Activated naive CD8-positive, alpha-beta T cell treated with anti-CD3 and anti-CD28 coated beads, Interleukin-2, amount 50 U/mL, for 24 hours (primary cell): ENCODE measurements around the gene RPS21.

Experiments used
- ATAC-seq: fragments of 150-1000 bp; cut with Tn5 transposase; one replicate; pipeline ENCODE4 v1.10.0; 2021
- DNase-seq: peaks from one replicate; pipeline ENCODE4 v3.0.0; 2021
- H3K27ac Mint-ChIP-seq: one replicate; pipeline ENCODE4 v1.8.0; 2021; ENCODE audit warnings: mild to moderate bottlenecking, mixed read lengths
- H3K27me3 Mint-ChIP-seq: one replicate; pipeline ENCODE4 v1.8.0; 2021; ENCODE audit warnings: mixed read lengths
- H3K36me3 Mint-ChIP-seq: one replicate; pipeline ENCODE4 v1.8.0; 2021; ENCODE audit warnings: low read depth, mixed read lengths
- H3K4me1 Mint-ChIP-seq: one replicate; pipeline ENCODE4 v1.8.0; 2021; ENCODE audit warnings: mixed read lengths
- H3K4me3 Mint-ChIP-seq: one replicate; pipeline ENCODE4 v1.8.0; 2021; ENCODE audit warnings: mild to moderate bottlenecking, moderate library complexity, mixed read lengths
- H3K9me3 Mint-ChIP-seq: one replicate; pipeline ENCODE4 v1.8.0; 2021; ENCODE audit warnings: mixed read lengths

Gene RPS21

DNA sequence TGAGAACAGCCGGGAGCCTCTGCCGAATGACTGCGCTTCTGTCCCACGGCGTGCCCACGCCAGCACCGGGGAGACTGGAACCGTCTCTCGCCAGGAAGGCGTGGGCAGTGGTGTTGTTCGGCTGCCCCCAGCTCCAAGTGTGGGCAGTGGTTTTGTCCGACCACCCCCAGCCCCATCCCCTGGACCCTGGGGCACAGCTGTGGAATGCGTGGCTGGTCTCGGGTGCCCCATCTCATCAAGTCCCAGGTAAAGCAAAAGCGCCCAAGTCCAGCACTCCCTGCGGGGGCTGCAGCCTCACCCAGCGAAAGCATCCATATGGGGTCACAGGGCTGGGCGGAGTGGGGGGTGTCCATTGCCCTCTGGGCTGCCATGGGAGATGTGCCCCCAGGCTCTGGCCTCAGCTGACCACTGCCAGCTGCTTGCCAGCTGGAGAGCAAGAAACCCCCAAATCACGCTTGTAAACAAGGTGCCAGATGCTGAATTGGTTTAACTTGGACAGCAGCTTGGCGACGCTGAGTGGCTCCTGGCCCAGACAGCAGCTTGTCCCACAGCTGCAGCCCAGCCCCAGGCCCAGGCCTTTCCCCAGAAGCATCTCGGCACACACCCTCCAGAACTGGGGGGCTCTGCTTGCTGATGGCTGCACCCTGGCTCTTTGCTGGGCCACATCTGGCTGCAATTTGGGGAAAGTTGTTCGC, 15.7 kb downstream of the RPS21 start:
- no peaks in the 10 kb centered on the region for H3K27me3 Mint-ChIP-seq
- H3K27ac Mint-ChIP-seq = no peak overlapping the region
- no peaks in the 10 kb centered on the region for H3K36me3 Mint-ChIP-seq
- H3K4me1 Mint-ChIP-seq = peaks cover 11% of the 10 kb centered on the region
- DNase-seq (no peak), ATAC-seq (no peak)
- no peaks in the 10 kb centered on the region for H3K9me3 Mint-ChIP-seq
- H3K4me3 Mint-ChIP-seq = no peak overlapping the region

- no peaks in the 10 kb centered on the region for H3K9me3 Mint-ChIP-seq
- H3K27me3 Mint-ChIP-seq = no peaks in the 10 kb centered on the region
- no peak overlapping the region for H3K27ac Mint-ChIP-seq
- H3K36me3 Mint-ChIP-seq = no peaks in the 10 kb centered on the region
- no peak for DNase-seq
- no peak overlapping the region for H3K4me3 Mint-ChIP-seq
- ATAC-seq = no peak
- H3K4me1 Mint-ChIP-seq = peaks cover 15% of the 10 kb centered on the region
Observed at GRCh38 chr20:62403331-62403730, 16.4 kb downstream of the RPS21 start.

DNA sequence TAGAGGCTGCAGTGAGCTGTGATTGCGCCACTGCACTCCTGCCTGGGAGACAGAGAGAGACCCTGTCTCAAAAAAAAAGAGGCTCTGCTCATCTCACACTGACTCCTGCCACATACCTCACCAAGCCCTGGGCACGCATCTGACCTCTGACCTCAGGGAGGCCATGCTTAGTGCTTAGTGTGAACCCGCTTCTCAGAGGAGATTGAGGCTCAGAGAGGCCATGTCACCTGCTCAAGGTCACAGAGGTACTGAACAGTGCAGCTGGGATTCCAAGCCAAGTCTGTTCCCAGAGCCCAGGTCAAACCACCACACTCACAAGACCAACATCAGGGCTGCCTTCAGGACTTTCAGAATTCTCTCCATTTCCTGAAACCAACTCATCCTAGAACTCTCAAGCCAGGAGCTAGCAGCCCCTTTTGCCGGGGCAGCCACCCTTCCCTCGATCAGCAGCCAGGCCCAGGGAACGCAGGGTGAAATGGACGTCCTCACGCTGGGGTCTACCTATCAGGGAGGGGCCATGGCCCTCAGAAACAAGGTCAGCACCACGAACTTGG, 17.3 kb downstream of the RPS21 start:
- no peak overlapping the region for H3K4me3 Mint-ChIP-seq
- H3K27ac Mint-ChIP-seq = no peak overlapping the region
- no peak for DNase-seq
- ATAC-seq = no peak
- H3K9me3 Mint-ChIP-seq = no peaks in the 10 kb centered on the region
- no peaks in the 10 kb centered on the region for H3K36me3 Mint-ChIP-seq
- H3K4me1 Mint-ChIP-seq = peaks cover 15% of the 10 kb centered on the region
- H3K27me3 Mint-ChIP-seq = no peaks in the 10 kb centered on the region

DNA sequence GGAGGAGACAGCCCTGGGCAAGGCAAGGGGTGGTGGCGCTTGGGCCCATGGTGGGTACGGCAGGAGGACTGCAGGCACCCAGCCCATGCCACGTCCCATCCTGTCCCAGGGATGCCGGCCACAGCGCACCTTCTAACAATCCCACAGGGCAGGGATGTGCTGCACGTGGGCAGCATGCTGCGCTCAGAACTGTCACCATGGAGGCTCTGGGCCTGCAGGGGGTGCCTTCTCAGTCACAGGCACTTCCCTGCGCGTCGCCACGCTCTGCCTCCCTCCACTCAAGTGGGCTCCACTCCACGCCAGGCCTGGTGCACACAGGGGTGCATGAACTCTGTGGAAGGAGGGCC, 17.8 kb downstream of the RPS21 start:
- peaks cover 19% of the 10 kb centered on the region for H3K4me1 Mint-ChIP-seq
- H3K4me3 Mint-ChIP-seq = no peak overlapping the region
- no peaks in the 10 kb centered on the region for H3K36me3 Mint-ChIP-seq
- H3K27me3 Mint-ChIP-seq = no peaks in the 10 kb centered on the region
- DNase-seq = no peak
- ATAC-seq = no peak
- H3K27ac Mint-ChIP-seq = no peak overlapping the region
- H3K9me3 Mint-ChIP-seq = no peaks in the 10 kb centered on the region

- ATAC-seq (no peak), DNase-seq (no peak)
- peak overlapping the region; percentile 72 for H3K4me3 Mint-ChIP-seq
- H3K36me3 Mint-ChIP-seq = no peaks in the 10 kb centered on the region
- H3K9me3 Mint-ChIP-seq = no peaks in the 10 kb centered on the region
- H3K4me1 Mint-ChIP-seq = peaks cover 23% of the 10 kb centered on the region
- H3K27ac Mint-ChIP-seq = peak overlapping the region; percentile 49
- no peaks in the 10 kb centered on the region for H3K27me3 Mint-ChIP-seq
Observed at GRCh38 chr20:62405108-62405980, 18.4 kb downstream of the RPS21 start.

DNA sequence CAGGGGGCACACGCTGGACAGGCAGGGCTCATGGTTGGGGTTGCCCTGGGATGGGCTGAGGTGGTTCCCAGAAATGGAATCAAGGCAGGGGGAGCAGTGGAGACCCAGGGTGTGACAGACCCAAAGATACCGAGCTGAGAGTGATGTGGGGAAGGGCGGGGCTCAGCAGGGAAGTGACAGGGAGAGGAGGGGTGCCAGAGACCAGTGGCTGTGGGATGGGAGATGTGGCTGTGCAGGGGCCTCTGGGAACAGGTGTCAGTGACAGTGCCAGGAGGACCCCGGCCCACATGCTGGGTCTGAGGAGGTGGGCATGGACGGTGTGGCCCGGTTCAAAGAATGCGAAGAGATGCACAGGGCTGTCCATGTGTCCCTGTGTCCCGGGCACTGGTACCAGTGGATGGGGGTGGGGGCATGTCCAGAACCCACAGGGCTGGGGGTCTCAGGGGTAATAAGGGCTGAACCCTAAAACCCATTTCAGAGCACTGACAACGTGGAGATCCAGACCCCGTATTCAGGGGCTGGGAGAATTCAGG, 19.1 kb downstream of the RPS21 start:
- no peaks in the 10 kb centered on the region for H3K9me3 Mint-ChIP-seq
- no peaks in the 10 kb centered on the region for H3K36me3 Mint-ChIP-seq
- H3K27me3 Mint-ChIP-seq = no peaks in the 10 kb centered on the region
- DNase-seq (no peak), ATAC-seq (no peak)
- H3K4me1 Mint-ChIP-seq = peaks cover 23% of the 10 kb centered on the region
- H3K27ac Mint-ChIP-seq = peak overlapping the region; percentile 49
- peak overlapping the region; percentile 72 for H3K4me3 Mint-ChIP-seq

- no peak overlapping the region for H3K27ac Mint-ChIP-seq
- H3K4me1 Mint-ChIP-seq = peaks cover 23% of the 10 kb centered on the region
- ATAC-seq (no peak), DNase-seq (no peak)
- no peaks in the 10 kb centered on the region for H3K27me3 Mint-ChIP-seq
- H3K9me3 Mint-ChIP-seq = no peaks in the 10 kb centered on the region
- H3K36me3 Mint-ChIP-seq = no peaks in the 10 kb centered on the region
- H3K4me3 Mint-ChIP-seq = peak overlapping the region; percentile 72
Observed at GRCh38 chr20:62406635-62407176, 19.8 kb downstream of the RPS21 start.

- Mint-ChIP-seq H3K9me3 (no peaks in the 10 kb centered on the region), H3K4me3 (peak within 1 kb of the TSS; percentile 75), H3K36me3 (no peaks in the 10 kb centered on the region), H3K4me1 (peaks cover 23% of the 10 kb centered on the region), H3K27me3 (no peaks in the 10 kb centered on the region), H3K27ac (peak within 1 kb of the TSS; percentile 78)
- DNase-seq (peak; percentile 90), ATAC-seq (peak; percentile 91)
Observed at GRCh38 chr20:62407221-62407992, 20.5 kb downstream of the RPS21 start, which contains the start of gene CABLES2. CABLES2 (minus strand) TSS chr20:62407285; CDS start chr20:62407276, 9 bp downstream.

- Mint-ChIP-seq H3K9me3 (no peaks in the 10 kb centered on the region), H3K27ac (no peak overlapping the region), H3K36me3 (no peaks in the 10 kb centered on the region), H3K4me3 (peak overlapping the region; percentile 75), H3K27me3 (no peaks in the 10 kb centered on the region), H3K4me1 (peaks cover 23% of the 10 kb centered on the region)
- no peak for DNase-seq
- no peak for ATAC-seq
Observed at GRCh38 chr20:62408055-62408454, 21.2 kb downstream of the RPS21 start.

- ATAC-seq (no peak), DNase-seq (no peak)
- H3K4me3 Mint-ChIP-seq = no peak overlapping the region
- peaks cover 23% of the 10 kb centered on the region for H3K4me1 Mint-ChIP-seq
- no peaks in the 10 kb centered on the region for H3K9me3 Mint-ChIP-seq
- no peak overlapping the region for H3K27ac Mint-ChIP-seq
- H3K36me3 Mint-ChIP-seq = no peaks in the 10 kb centered on the region
- H3K27me3 Mint-ChIP-seq = no peaks in the 10 kb centered on the region
Observed at GRCh38 chr20:62408640-62409039, 21.7 kb downstream of the RPS21 start.

GRCh38 chr20:62409086-62409853, 22.4 kb downstream of the RPS21 start:
- no peak for DNase-seq
- no peak for ATAC-seq
- Mint-ChIP-seq H3K27me3 (no peaks in the 10 kb centered on the region), H3K4me1 (peaks cover 23% of the 10 kb centered on the region), H3K27ac (no peak overlapping the region), H3K4me3 (no peak overlapping the region), H3K36me3 (no peaks in the 10 kb centered on the region), H3K9me3 (no peaks in the 10 kb centered on the region)

DNA sequence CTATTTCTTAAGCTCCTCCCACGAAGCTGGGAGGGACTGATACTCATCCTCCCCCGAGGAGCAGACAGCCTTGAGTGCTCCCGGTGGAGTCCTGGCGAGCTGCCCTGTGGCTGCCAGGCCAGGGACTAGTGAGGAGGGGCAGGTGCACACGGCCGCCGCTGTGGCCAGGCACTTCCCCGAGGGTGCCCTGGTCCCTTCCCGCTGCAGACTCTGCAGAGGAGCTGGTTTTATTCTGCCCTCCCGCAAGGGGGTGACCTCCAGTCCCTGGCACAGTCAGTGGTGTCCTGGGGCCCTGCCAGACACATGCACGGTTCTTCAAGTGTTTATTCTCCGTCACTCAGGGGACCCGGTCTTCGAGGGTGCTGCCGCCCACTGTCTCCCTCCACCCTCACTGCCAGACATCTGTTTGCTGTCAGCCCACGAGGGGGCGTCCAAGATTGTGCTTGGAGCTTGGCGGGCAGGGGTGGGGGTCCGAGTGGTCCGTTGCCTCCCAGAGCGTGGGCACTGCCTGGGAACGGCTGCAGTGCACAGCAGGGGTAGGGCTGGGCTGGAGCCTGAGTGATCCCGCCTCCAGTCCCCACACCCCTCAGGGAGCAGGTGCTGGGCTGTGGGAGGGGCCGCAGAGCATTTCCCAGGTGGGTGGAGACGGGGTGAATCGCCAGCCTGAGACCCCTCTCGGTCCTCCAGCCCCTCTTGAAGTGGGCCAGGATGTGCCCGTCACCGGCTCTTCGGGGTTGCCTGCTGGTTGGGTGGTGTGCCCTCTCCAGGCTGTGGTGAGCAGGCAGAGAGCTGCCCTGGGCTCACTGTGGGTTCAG, 23.2 kb downstream of the RPS21 start:
- Mint-ChIP-seq H3K27ac (no peak overlapping the region), H3K9me3 (no peaks in the 10 kb centered on the region), H3K4me1 (peaks cover 22% of the 10 kb centered on the region), H3K4me3 (no peak overlapping the region), H3K27me3 (no peaks in the 10 kb centered on the region), H3K36me3 (no peaks in the 10 kb centered on the region)
- peak; percentile 54 for DNase-seq
- no peak for ATAC-seq
